Panc1 (cell line): Measurements from ENCODE around the gene NPR2.

ENCODE experiments used
- CTCF ChIP-seq: fragments of 450-650 bp; IDR thresholded peaks from 2 replicates; pipeline ENCODE4 v1.5.1; 2017; ENCODE audit warnings: mild to moderate bottlenecking
- POLR2AphosphoS5 ChIP-seq: IDR thresholded peaks from 2 replicates; pipeline ENCODE4 v1.6.1; 2012; ENCODE audit warnings: mild to moderate bottlenecking, low read depth, low read length, moderate library complexity
- REST ChIP-seq, 2 experiments: IDR thresholded peaks; 2 replicates each; pipeline ENCODE4 v1.6.1; 2011 to 2012; ENCODE audit warnings: low read depth in 2 of 2, control low read depth in 1 of 2, low read length in 1 of 2, mild to moderate bottlenecking in 1 of 2, moderate library complexity in 1 of 2; ENCODE audit not compliant: insufficient read depth in 1 of 2
- SIN3A ChIP-seq: IDR thresholded peaks from 2 replicates; pipeline ENCODE4 v1.6.1; 2012; ENCODE audit warnings: low read depth, mild to moderate bottlenecking, low read length, moderate library complexity, borderline replicate concordance; ENCODE audit not compliant: insufficient read depth
- TCF7L2 ChIP-seq: IDR thresholded peaks from 2 replicates; pipeline ENCODE4 v1.6.1; 2011; ENCODE audit warnings: mild to moderate bottlenecking, low read depth, low read length, inconsistent platforms

GRCh38 chr9:35836595-35836994 is 45.2 kb downstream of the NPR2 start:
- TF ChIP-seq CTCF = no peak
- TF ChIP-seq REST (IDR thresholded peaks at IDR 0.05; ENCODE audit: insufficient read depth in 1 of 2, low read depth in 2 of 2, low read length in 1 of 2) = no peak
- TF ChIP-seq TCF7L2 = no peak
- no peak for TF ChIP-seq POLR2AphosphoS5
- TF ChIP-seq SIN3A = no peak
